HCT116 (cell line): ENCODE results near the gene IL1R2. TPM values are rescaled to one million over a fixed set of nuclear protein-coding genes. Genes with fewer than 3 reads are reported as not detected.

ENCODE experiments used
- ATAC-seq: fragments of 200-7000 bp; cut with Tn5 transposase; 2 replicates; pipeline ENCODE4 v1.9.1; 2020; ENCODE audit warnings: mild to moderate bottlenecking, moderate library complexity
- BruUV-seq: library from RNA; stranded (reverse); fragments of 400-500 nt; replicated peaks from 2 replicates; lab custom pipeline; 2021; lab: Mats Ljungman, UMichigan
- CTCF ChIA-PET: fragments of 300-600 bp; sonication (Branson Sonifier 250); formaldehyde crosslinking; loops from one replicate; lab custom pipeline; 2021; ENCODE audit warnings: antibody characterized with exemption; lab: Charles Lee
- POLR2A ChIA-PET: fragments of 300-600, 350-600 bp; sonication (Branson Sonifier 250); formaldehyde crosslinking; loops from one replicate; lab custom pipeline; 2021; ENCODE audit warnings: antibody characterized with exemption; lab: Charles Lee
- RAD21 ChIA-PET, 2 experiments: fragments of 300-600 bp; sonication (Branson Sonifier 250); formaldehyde crosslinking; loops; one replicate each; lab custom pipeline; 2023; ENCODE audit warnings: low total read pairs in 2 of 2; ENCODE audit not compliant: uncharacterized antibody in 2 of 2, unreplicated experiment in 2 of 2, low non-redundant PET in 1 of 2; lab: Charles Lee
- DNase-seq: peaks from one replicate; pipeline ENCODE4 v3.0.0-alpha.2; 2010; ENCODE audit warnings: low read depth, low spot score
- H2AFZ ChIP-seq: fragments of 200-600 bp; shearing (Covaris generic), sonication (generic); 2 replicates; pipeline ENCODE4 v1.6.1; 2017; ENCODE audit warnings: low read depth, mixed run types, mixed read lengths, antibody characterized with exemption, low read length; ENCODE audit not compliant: poor library complexity, severe bottlenecking
- H3K27ac ChIP-seq: 2 replicates; pipeline ENCODE4 v1.5.1; 2012; ENCODE audit warnings: low read depth, low read length
- H3K27me3 ChIP-seq: fragments of 200-600 bp; sonication (generic); 2 replicates; pipeline ENCODE4 v1.6.1; 2016; ENCODE audit warnings: mixed run types, low read length, mixed read lengths; ENCODE audit not compliant: insufficient read depth
- H3K36me3 ChIP-seq, 2 experiments: fragments of 200-500 bp in 1 of 2; fragments of 200-600 bp in 1 of 2; sonication (Bioruptor generic) in 1 of 2; sonication (generic) in 1 of 2; 2 replicates each; pipeline versions ENCODE4 v1.5.1 to v1.6.1; 2014 to 2016; ENCODE audit warnings: low read length in 2 of 2, inconsistent platforms in 1 of 2, mixed read lengths in 1 of 2, mixed run types in 1 of 2; ENCODE audit not compliant: insufficient read depth in 2 of 2, control insufficient read depth in 1 of 2
- H3K4me1 ChIP-seq, 2 experiments: fragments of 200-600 bp in 1 of 2; sonication (generic) in 1 of 2; 2 replicates each; pipeline versions ENCODE4 v1.5.1 to v1.6.1; 2012 to 2017; ENCODE audit warnings: low read length in 2 of 2, inconsistent platforms in 1 of 2, mild to moderate bottlenecking in 1 of 2, mixed read lengths in 1 of 2, mixed run types in 1 of 2, moderate library complexity in 1 of 2; ENCODE audit not compliant: insufficient read depth in 2 of 2, control insufficient read depth in 1 of 2
- H3K4me2 ChIP-seq: fragments of 200-600 bp; sonication (generic); 2 replicates; pipeline ENCODE4 v1.6.1; 2017; ENCODE audit warnings: mixed run types, low read length, mixed read lengths
- H3K4me3 ChIP-seq, 2 experiments: fragments of 200-600 bp in 1 of 2; sonication (generic) in 1 of 2; replicated peaks in 1 of 2; 2 replicates each; pipeline ENCODE4 v1.5.1; 2011 to 2016; ENCODE audit warnings: low read length in 2 of 2, control low read depth in 1 of 2, low read depth in 1 of 2, mild to moderate bottlenecking in 1 of 2, mixed read lengths in 1 of 2, mixed run types in 1 of 2
- H3K79me2 ChIP-seq: fragments of 200-600 bp; sonication (generic); 2 replicates; pipeline ENCODE4 v1.6.1; 2017; ENCODE audit warnings: mild to moderate bottlenecking, mixed run types, low read length, moderate library complexity, mixed read lengths; ENCODE audit not compliant: insufficient read depth
- H3K9ac ChIP-seq: fragments of 200-600 bp; sonication (generic); 2 replicates; pipeline ENCODE4 v1.6.1; 2016; ENCODE audit warnings: low read length, mixed read lengths
- H3K9me2 ChIP-seq: fragments of 200-600 bp; sonication (generic), shearing (Covaris generic); 2 replicates; pipeline ENCODE4 v1.6.1; 2017; ENCODE audit warnings: mixed run types, mild to moderate bottlenecking, moderate library complexity; ENCODE audit not compliant: insufficient read depth
- H3K9me3 ChIP-seq, 2 experiments: fragments of 200-500 bp in 1 of 2; fragments of 200-600 bp in 1 of 2; sonication (Bioruptor generic) in 1 of 2; sonication (generic) in 1 of 2; 2 replicates each; pipeline ENCODE4 v1.6.1; 2014 to 2017; ENCODE audit warnings: low read length in 2 of 2, mixed read lengths in 2 of 2, inconsistent platforms in 1 of 2, low read depth in 1 of 2, mild to moderate bottlenecking in 1 of 2, mixed run types in 1 of 2, moderate library complexity in 1 of 2; ENCODE audit not compliant: control insufficient read depth in 1 of 2, insufficient read depth in 1 of 2
- H4K20me1 ChIP-seq: fragments of 200-600 bp; sonication (generic), shearing (Covaris generic); 2 replicates; pipeline ENCODE4 v1.6.1; 2017; ENCODE audit warnings: mixed run types, mild to moderate bottlenecking, moderate library complexity; ENCODE audit not compliant: insufficient read depth
- CEBPB ChIP-seq: IDR thresholded peaks from 2 replicates; pipeline ENCODE4 v1.6.1; 2012; ENCODE audit warnings: low read depth
- ELF1 ChIP-seq: IDR thresholded peaks from 2 replicates; pipeline ENCODE4 v1.6.1; 2012; ENCODE audit warnings: low read depth, borderline replicate concordance
- EZH2 ChIP-seq: fragments of 200-600 bp; sonication (generic); IDR thresholded peaks from 2 replicates; pipeline ENCODE4 v1.6.1; 2017; ENCODE audit warnings: antibody characterized with exemption, mixed run types
- EZH2phosphoT487 ChIP-seq: fragments of 200-600 bp; IDR thresholded peaks from 2 replicates; pipeline ENCODE4 v1.6.1; 2018; ENCODE audit warnings: antibody characterized with exemption, borderline replicate concordance
- FOSL1 ChIP-seq: IDR thresholded peaks from 2 replicates; pipeline ENCODE4 v1.6.1; 2012; ENCODE audit warnings: low read depth
- JUND ChIP-seq: IDR thresholded peaks from 2 replicates; pipeline ENCODE4 v1.6.1; 2012
- MAX ChIP-seq: IDR thresholded peaks from 2 replicates; pipeline ENCODE4 v1.6.1; 2012
- POLR2A ChIP-seq: IDR thresholded peaks from 2 replicates; pipeline ENCODE4 v1.7.0; 2011; ENCODE audit warnings: borderline replicate concordance; ENCODE audit not compliant: insufficient read depth, insufficient read length; ENCODE audit errors: extremely low read depth
- POLR2AphosphoS5 ChIP-seq: IDR thresholded peaks from 2 replicates; pipeline ENCODE4 v1.6.1; 2011; ENCODE audit warnings: mild to moderate bottlenecking, low read depth, low read length, moderate library complexity
- RAD21 ChIP-seq: IDR thresholded peaks from 2 replicates; pipeline ENCODE4 v1.6.1; 2012; ENCODE audit warnings: low read depth, mild to moderate bottlenecking
- SIN3A ChIP-seq: IDR thresholded peaks from 2 replicates; pipeline ENCODE4 v1.6.1; 2012; ENCODE audit warnings: low read depth
- ZBTB33 ChIP-seq: IDR thresholded peaks from 2 replicates; pipeline ENCODE4 v1.6.1; 2011; ENCODE audit warnings: mild to moderate bottlenecking, low read length, moderate library complexity; ENCODE audit not compliant: insufficient replicate concordance; ENCODE audit errors: extremely low read depth
- ZFX ChIP-seq: fragments of 450-650 bp; IDR thresholded peaks from 2 replicates; pipeline ENCODE4 v1.6.1; 2017
- intact Hi-C: fragments of 100-400 bp; cut with micrococcal nuclease; formaldehyde crosslinking; loops from 2 replicates; pipeline ENCODE4 v1.10.0; 2022
- total RNA-seq: library from RNA; stranded (reverse); gene quantifications from one replicate; pipeline ENCODE4 v1.2.1, GENCODE V29; 2021; ENCODE audit not compliant: unreplicated experiment

Gene IL1R2
- total RNA-seq, 1 experiment from 2014 or later, result 0.52 TPM

DNA sequence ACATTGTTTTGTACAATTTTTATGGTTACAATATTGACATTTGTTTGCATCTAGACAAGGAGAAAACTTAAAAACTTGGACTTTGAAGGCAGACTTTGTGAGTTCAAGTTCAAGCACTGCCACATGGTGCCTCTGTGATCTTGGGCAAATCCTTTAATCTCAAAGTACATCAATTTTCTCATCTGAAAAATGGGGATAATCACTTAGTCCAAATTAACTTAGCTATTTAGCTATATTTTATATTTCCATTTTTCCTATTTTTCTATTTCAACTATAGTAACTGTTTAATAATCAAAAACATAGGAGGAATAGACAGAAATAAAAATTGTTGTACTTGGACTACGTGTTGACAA lies 38.7 kb downstream of the IL1R2 start:
- H3K4me2 ChIP-seq, result no peak overlapping the region
- no peaks in the 10 kb centered on the region for H3K79me2 ChIP-seq
- no peak overlapping the region for H3K27ac ChIP-seq
- H3K36me3 ChIP-seq, result no peaks in the 10 kb centered on the region
- peaks cover 9 to 11% of the 10 kb centered on the region in 2 experiments; a peak in 3 of 4 replicates for H3K4me1 ChIP-seq
- no TSS peak for BruUV-seq
- H4K20me1 ChIP-seq, result no peaks in the 10 kb centered on the region
- POLR2A ChIA-PET, result no interaction called here
- CTCF ChIA-PET, result interaction anchor here (1.1 kb wide), 1 partner anchor 136 kb away, joined by 3 read pairs; no protein-coding TSS in a partner anchor
- no peak overlapping the region for H2AFZ ChIP-seq
- H3K27me3 ChIP-seq, result no peaks in the 10 kb centered on the region
- no peaks in the 10 kb centered on the region for H3K9me3 ChIP-seq
- H3K4me3 ChIP-seq, result no peak overlapping the region
- no peak for ATAC-seq
- H3K9me2 ChIP-seq, result no peaks in the 10 kb centered on the region
- TF ChIP-seq MAX, result no peak
- no peak for TF ChIP-seq POLR2AphosphoS5
- no peak for TF ChIP-seq ZBTB33
- no peak for TF ChIP-seq SIN3A
- TF ChIP-seq CEBPB, result no peak
- TF ChIP-seq JUND, result no peak
- TF ChIP-seq EZH2, result no peak
- TF ChIP-seq, all 23 proteins: peak for 0
- intact Hi-C loops, result no loop called here
- no peak for DNase-seq
- RAD21 ChIA-PET, result no interaction called here
- no peak overlapping the region for H3K9ac ChIP-seq

GRCh38 chr2:102030855-102031527 lies 39.2 kb downstream of the IL1R2 start:
- no peaks in the 10 kb centered on the region for H4K20me1 ChIP-seq
- no peaks in the 10 kb centered on the region for H3K27me3 ChIP-seq
- no peaks in the 10 kb centered on the region for H3K9me3 ChIP-seq
- H3K4me1 ChIP-seq, result peaks cover 9 to 11% of the 10 kb centered on the region in 2 experiments; a peak in 3 of 4 replicates
- DNase-seq (no peak), ATAC-seq (no peak)
- CTCF ChIA-PET, result no interaction called here
- intact Hi-C loops, result no loop called here
- RAD21 ChIA-PET, result no interaction called here
- no peak overlapping the region for H3K27ac ChIP-seq
- POLR2A ChIA-PET, result no interaction called here
- no peak overlapping the region for H3K4me2 ChIP-seq
- H3K9ac ChIP-seq, result no peak overlapping the region
- no peaks in the 10 kb centered on the region for H3K9me2 ChIP-seq
- no peak overlapping the region for H2AFZ ChIP-seq
- no peaks in the 10 kb centered on the region for H3K79me2 ChIP-seq
- no TSS peak for BruUV-seq
- no peaks in the 10 kb centered on the region for H3K36me3 ChIP-seq
- H3K4me3 ChIP-seq, result no peak overlapping the region
- no peak for TF ChIP-seq POLR2A
- TF ChIP-seq CEBPB, result no peak
- TF ChIP-seq ELF1, result no peak
- TF ChIP-seq POLR2AphosphoS5, result no peak
- no peak for TF ChIP-seq ZFX
- no peak for TF ChIP-seq EZH2phosphoT487
- TF ChIP-seq RAD21, result no peak
- no peak for TF ChIP-seq ZBTB33
- TF ChIP-seq JUND, result no peak
- TF ChIP-seq SIN3A, result no peak
- TF ChIP-seq FOSL1, result no peak
- no peak for TF ChIP-seq MAX
